H4 (cell line): ENCODE data around the gene FN3K. TPM values are rescaled to one million over a fixed set of nuclear protein-coding genes. Genes with fewer than 3 reads are reported as not detected.

Experiments used
- DNase-seq: peaks from one replicate; pipeline ENCODE4 v3.0.0-alpha.2; 2015; ENCODE audit warnings: low spot score
- total RNA-seq: library from RNA; depleted of rRNA; stranded (reverse); fragments of >200 nt; shearing (Covaris generic); gene quantifications from 2 replicates; pipeline ENCODE4 v1.2.3, GENCODE V29; 2014; rRNA removed

FN3K gene
- total RNA-seq, 1 experiment from 2014 or later: not detected

DNA sequence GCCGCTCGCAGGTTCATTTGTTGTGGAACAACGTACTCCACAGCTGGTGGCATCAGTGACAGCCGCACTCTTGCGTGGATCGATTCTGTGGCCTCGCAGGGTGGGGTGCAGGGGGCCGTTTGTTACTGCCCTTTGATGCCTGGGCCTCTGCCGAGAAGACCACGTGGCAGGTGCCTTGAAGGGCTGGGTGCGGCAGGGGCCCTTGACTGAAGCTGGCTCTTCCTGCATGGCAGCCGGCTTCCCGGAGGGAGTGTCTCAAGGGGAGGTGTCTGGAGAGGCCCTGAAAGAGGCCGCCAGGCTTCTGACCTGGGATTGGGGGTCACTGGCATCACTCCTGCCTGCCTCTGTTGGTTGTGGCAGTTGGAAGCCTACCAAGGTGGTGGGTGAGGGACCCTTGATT, 60.2 kb downstream of the FN3K start:
- DNase-seq: no peak

DNA sequence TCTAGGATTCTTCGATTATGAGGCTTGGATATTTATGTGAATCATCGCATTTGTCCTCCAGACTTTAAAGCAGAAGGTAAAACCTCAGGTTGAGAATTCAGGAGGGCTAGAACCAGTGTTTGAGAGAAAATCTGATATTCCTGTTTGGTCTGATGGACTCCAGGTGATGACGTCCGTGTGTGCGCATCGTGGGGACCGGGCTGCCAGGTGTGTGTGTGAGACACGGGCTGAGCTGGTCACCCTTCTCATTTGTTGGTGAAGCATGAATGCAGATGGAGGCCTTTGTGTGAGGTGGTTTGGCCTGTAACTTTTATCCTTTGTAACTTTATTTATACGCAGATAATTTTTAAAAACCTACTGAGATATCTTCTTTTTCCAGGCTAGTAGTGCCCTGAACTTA, 61.6 kb downstream of the FN3K start:
- no peak for DNase-seq

DNA sequence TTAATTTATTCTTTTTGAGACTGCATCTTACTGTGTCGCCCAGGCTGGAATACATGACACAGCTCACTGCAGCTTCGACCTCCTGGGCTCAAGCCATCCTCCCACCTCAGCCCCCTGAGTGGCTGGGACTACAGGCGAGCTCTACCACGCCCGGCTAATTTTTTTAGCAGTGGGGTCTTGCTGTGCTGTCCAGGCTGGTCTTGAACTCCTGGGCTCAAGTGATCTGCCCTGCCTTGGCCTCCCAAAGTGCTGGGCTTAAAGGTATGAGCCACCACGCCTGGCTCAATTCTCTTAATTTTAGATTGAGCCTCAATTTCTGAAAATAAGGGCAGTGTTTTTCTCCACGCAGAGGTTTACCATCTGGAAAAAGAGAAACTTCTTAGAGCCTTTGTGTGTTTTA, 63.3 kb downstream of the FN3K start:
- DNase-seq: no peak

- no peak for DNase-seq
Observed at GRCh38 chr17:82799591-82799990, 64.2 kb downstream of the FN3K start.

Other genes with a start within 250 kb of the FN3K start
- gene FOXK2, start 215.9 kb upstream of the FN3K start, total RNA-seq: 26.1 and 34.0 TPM in 2 replicates
- 68.2 and 75.6 TPM in 2 replicates for gene WDR45B, start 87.2 kb upstream of the FN3K start, total RNA-seq
- 6.3 and 6.8 TPM in 2 replicates for gene RAB40B, start 36.9 kb upstream of the FN3K start, total RNA-seq
- gene FN3KRP, start 18.9 kb upstream of the FN3K start, total RNA-seq: 22.5 and 23.1 TPM in 2 replicates
- gene TBCD, start 16.4 kb downstream of the FN3K start, total RNA-seq: 17.6 and 28.5 TPM in 2 replicates
- not detected in 2 replicates for gene ZNF750, start 104.4 kb downstream of the FN3K start, total RNA-seq